ENCODE data around the gene C2CD2L. TPM values are rescaled to one million over a fixed set of nuclear protein-coding genes. Genes with fewer than 3 reads are reported as not detected.
"Not testable (repeated sequence)": the region's sequence is repeated elsewhere in the genome, so short reads cannot be mapped to it uniquely, and the experiment has no call there.

Gene C2CD2L
- total RNA-seq, 4 donors from 2014 or later, result 13.2 to 107 (median 81.8) TPM

DNA sequence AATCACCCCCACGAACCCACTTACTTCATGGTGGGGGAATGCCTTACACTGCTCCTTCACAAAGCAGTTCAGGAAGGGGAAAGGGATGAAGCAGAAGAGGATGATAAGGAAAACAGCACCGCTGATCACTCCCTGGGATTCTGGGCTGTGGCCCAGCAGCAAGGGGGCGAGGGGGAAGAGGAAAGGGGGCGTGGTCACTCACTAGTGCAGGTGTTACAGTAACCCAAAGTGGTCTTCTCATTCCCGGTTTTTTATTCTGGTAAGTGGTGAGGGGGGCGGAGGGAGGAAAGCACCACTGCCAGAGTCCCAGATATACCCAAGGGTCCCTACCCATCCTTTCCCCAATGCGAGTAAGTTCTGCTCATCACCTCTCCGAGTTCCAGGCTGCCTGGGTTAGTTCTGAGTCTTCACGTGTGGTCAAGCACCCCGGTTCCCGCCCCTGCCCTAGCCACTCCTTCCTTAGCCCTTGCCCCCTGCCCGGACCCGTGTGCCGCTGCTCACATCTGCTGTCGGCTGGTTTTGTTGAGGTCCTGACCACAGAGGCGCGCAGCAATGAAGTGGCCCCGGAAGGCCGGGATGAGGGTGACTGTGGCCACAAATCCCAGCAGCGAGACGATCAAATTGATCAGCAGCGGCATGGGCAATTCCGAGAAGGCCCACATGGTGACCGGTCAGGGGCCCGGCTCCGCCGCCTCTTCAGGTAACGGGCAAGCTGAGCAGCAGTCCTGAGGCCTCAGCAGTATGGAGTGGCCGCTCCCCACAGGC is 6.0 kb upstream of the C2CD2L start:
- H3K27ac ChIP-seq, result peak overlapping the region; percentile 88 to 92 (median 89)
- H3K36me3 ChIP-seq, result peaks cover 0 to 17% (median 0%) of the 10 kb centered on the region in 3 donors
- peak overlapping the region; percentile 73 to 97 (median 82) for H3K4me3 ChIP-seq
- peaks cover 0 to 25% (median 9%) of the 10 kb centered on the region in 4 donors for H3K4me1 ChIP-seq
- H3K27me3 ChIP-seq, result no peaks in the 10 kb centered on the region
- peak in 1 of 3 donors; percentile 25 for DNase-seq
- peak in 1 of 2 donors; percentile 8 for TF ChIP-seq POLR2A (IDR thresholded peaks at IDR 0.05)
- TF ChIP-seq, protein P1, sequence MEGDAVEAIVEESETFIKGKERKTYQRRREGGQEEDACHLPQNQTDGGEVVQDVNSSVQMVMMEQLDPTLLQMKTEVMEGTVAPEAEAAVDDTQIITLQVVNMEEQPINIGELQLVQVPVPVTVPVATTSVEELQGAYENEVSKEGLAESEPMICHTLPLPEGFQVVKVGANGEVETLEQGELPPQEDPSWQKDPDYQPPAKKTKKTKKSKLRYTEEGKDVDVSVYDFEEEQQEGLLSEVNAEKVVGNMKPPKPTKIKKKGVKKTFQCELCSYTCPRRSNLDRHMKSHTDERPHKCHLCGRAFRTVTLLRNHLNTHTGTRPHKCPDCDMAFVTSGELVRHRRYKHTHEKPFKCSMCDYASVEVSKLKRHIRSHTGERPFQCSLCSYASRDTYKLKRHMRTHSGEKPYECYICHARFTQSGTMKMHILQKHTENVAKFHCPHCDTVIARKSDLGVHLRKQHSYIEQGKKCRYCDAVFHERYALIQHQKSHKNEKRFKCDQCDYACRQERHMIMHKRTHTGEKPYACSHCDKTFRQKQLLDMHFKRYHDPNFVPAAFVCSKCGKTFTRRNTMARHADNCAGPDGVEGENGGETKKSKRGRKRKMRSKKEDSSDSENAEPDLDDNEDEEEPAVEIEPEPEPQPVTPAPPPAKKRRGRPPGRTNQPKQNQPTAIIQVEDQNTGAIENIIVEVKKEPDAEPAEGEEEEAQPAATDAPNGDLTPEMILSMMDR (IDR thresholded peaks at IDR 0.05), result peak in 3 of 6 experiments; percentile 30 to 39 (median 33)
- H3K9me3 ChIP-seq, result no peaks in the 10 kb centered on the region

DNA sequence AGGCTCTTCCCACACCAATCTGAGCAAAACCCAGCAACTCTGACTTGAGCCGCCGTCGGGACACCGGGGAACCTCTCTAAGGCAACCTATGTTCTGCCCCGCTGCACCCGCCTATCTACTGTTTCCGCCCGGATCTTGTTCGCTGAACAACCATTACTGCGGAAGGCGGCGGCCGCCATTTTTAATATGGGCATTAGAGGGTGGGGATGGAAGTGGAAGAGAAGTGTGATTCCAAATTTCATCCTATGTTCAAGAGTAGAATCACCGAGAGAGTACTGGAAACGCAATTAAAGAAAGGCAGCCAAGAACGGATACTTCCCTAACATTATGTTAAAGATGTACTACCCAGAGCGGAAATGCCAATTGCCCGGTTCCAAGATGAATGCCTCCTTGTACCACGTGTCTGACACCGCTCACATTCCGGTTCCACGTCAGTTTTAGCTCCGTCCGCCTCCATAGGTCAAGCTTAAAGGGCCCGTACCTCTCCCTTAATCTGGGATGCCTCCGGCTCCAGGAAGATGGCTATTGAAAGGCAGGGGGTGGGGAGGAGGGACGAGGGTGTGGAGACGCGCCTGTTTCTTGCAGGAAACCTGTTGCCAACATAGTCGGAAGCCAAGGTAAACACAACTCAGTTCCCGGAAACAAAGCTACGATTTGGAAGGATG is 5.3 kb upstream of the C2CD2L start, which contains the start of gene DPAGT1:
TSS of gene DPAGT1 (minus strand) at position 95 of the 665 bp plus-strand sequence. CDS start 198 bp downstream, outside the sequence.
- Histone ChIP-seq H3K9me3 (no peaks in the 10 kb centered on the region), H3K27ac (peak within 1 kb of the TSS; percentile 88 to 92 (median 89)), H3K36me3 (peaks cover 0 to 16% (median 0%) of the 10 kb centered on the region in 3 donors), H3K4me3 (peak within 1 kb of the TSS; percentile 73 to 97 (median 82)), H3K4me1 (peaks cover 4 to 32% (median 9%) of the 10 kb centered on the region in 4 donors), H3K27me3 (no peaks in the 10 kb centered on the region)
- TF ChIP-seq POLR2A (IDR thresholded peaks at IDR 0.05), result peak; percentile 13 to 52
- TF ChIP-seq, protein P1 (IDR thresholded peaks at IDR 0.05), result peak in 2 of 6 experiments; percentile 1 to 5
- peak; percentile 86 to 95 (median 88) for DNase-seq

DNA sequence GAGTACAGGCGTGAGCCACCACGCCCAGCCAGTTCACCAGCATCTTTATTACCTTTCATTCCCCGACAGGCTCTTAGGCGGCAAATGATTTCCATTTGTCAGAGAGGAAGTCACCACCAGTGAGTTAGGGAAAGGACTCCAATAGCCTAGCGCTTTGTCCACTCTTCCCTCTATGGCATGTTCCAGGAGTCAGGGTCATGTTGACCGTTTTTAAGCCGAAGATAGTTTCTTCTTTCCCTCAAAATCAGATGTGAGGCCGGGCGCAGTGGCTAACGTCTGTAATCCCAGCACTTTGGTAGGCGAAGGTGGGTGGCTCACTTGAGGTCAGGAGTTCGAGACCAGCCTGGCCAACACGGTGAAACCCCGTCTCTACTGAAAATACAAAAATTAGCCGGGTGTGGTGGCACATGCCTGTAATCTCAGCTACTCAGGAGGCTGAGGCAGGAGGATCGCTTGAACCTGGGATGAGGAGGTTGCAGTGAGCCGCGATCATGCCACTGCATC is 3.9 kb upstream of the C2CD2L start:
- peak in 1 of 3 donors; percentile 27 for DNase-seq
- H3K27me3 ChIP-seq, H3K36me3 ChIP-seq, H3K9me3 ChIP-seq: not testable (repeated sequence)
- Histone ChIP-seq H3K4me1 (peaks cover 4 to 33% (median 10%) of the 10 kb centered on the region in 4 donors), H3K4me3 (peak overlapping the region in 3 of 4 donors; percentile 73 to 97 (median 85)), H3K27ac (peak overlapping the region; percentile 88 to 92 (median 89))

DNA sequence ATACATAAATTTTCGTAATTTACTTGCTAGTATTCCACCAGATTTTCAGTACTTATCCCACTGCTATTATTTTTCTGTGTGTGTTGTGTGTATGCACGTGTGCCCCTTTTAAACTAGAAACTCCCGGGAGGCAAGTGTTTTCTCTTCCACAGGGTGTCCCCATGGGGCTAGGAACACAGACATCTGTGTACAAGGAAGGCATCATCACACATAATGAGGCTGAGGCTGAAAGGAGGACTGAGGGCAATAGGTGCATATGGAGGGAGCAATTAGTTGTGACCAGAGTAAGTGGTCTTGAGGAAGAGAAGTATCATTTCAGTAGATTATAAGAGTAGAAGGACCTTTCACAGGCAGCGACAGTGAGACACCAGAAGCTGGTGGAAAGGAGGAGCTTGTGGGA is 3.4 kb upstream of the C2CD2L start:
- Histone ChIP-seq H3K27me3 (no peaks in the 10 kb centered on the region), H3K9me3 (no peaks in the 10 kb centered on the region), H3K36me3 (no peaks in the 10 kb centered on the region), H3K4me1 (peaks cover 4 to 39% (median 15%) of the 10 kb centered on the region in 4 donors), H3K4me3 (no peak overlapping the region), H3K27ac (peak overlapping the region in 1 of 4 donors; percentile 89)
- peak in 1 of 3 donors; percentile 10 for DNase-seq
- TF ChIP-seq POLR2A (IDR thresholded peaks at IDR 0.05), result no peak
- TF ChIP-seq, protein P1 (IDR thresholded peaks at IDR 0.05), result peak in 2 of 6 experiments; percentile 40 to 42

DNA sequence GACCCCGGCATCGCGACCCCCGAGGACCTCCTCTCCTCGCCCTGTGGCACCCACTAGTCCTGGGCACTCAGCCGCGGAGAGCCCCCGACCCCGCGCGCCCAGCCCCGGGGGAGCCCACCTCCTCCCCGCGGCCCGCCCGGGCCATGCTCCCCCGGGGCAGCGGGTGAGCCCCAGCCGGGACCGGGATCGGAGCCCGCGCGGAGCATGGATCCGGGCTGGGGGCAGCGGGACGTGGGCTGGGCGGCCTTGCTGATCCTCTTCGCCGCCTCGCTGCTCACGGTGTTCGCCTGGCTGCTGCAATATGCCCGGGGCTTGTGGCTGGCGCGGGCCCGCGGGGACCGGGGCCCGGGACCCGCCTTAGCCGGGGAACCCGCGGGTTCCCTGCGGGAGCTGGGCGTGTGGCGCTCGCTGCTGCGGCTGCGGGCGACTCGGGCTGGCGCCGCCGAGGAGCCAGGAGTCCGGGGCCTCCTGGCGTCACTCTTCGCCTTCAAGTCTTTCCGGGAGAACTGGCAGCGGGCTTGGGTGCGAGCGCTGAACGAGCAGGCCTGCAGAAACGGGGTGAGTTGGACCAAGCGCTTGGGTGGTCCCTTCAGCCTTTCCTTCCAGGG is 498 bp downstream of the C2CD2L start:
- peaks cover 0 to 26% (median 0%) of the 10 kb centered on the region in 3 donors for H3K36me3 ChIP-seq
- H3K27ac ChIP-seq, result peak overlapping the region; percentile 85 to 91 (median 88)
- TF ChIP-seq POLR2A (IDR thresholded peaks at IDR 0.05), result no peak
- TF ChIP-seq, protein P1 (IDR thresholded peaks at IDR 0.05), result no peak
- DNase-seq, result peak in 1 of 3 donors; percentile 53
- H3K4me1 ChIP-seq, result peaks cover 5 to 45% (median 10%) of the 10 kb centered on the region in 4 donors
- H3K27me3 ChIP-seq, result no peaks in the 10 kb centered on the region
- H3K9me3 ChIP-seq, result no peaks in the 10 kb centered on the region
- H3K4me3 ChIP-seq, result peak overlapping the region; percentile 81 to 96 (median 86)
